Neural cell (in vitro differentiated cells): Measurements from ENCODE around the gene PSORS1C2. TPM values are rescaled to one million over a fixed set of nuclear protein-coding genes. Genes with fewer than 3 reads are reported as not detected.

Experiments used
- H2AFZ ChIP-seq: fragments of 200-600, 300-800 bp; sonication (generic), shearing (Covaris generic); 2 replicates; pipeline ENCODE4 v1.6.0; 2014; ENCODE audit warnings: low read depth, mild to moderate bottlenecking, antibody characterized with exemption, low read length, moderate library complexity
- H3F3A ChIP-seq: fragments of 200-600 bp; shearing (Covaris generic); 2 replicates; pipeline ENCODE4 v1.6.1; 2016; ENCODE audit warnings: mild to moderate bottlenecking, moderate library complexity, mixed read lengths, antibody characterized with exemption, low read length; ENCODE audit not compliant: insufficient read depth, poor library complexity, severe bottlenecking
- H3K27ac ChIP-seq: fragments of 200-600, 300-800 bp; sonication (generic), shearing (Covaris generic); 2 replicates; pipeline ENCODE4 v1.5.1; 2014; ENCODE audit warnings: mild to moderate bottlenecking, low read length, moderate library complexity
- H3K27me3 ChIP-seq: fragments of 300-800, 200-600 bp; sonication (generic), shearing (Covaris generic); 2 replicates; pipeline ENCODE4 v1.6.0; 2014; ENCODE audit warnings: mild to moderate bottlenecking, low read depth, low read length, moderate library complexity; ENCODE audit not compliant: insufficient read depth
- H3K36me3 ChIP-seq: fragments of 300-800, 200-600 bp; sonication (generic), shearing (Covaris generic); 2 replicates; pipeline ENCODE4 v1.5.1; 2014; ENCODE audit warnings: mild to moderate bottlenecking, antibody characterized with exemption, low read length, moderate library complexity; ENCODE audit not compliant: insufficient read depth
- H3K4me2 ChIP-seq: fragments of 300-800, 200-600 bp; sonication (generic), shearing (Covaris generic); 2 replicates; pipeline ENCODE4 v1.6.0; 2014; ENCODE audit warnings: mild to moderate bottlenecking, low read length
- H3K4me3 ChIP-seq: fragments of 300-800, 200-600 bp; sonication (generic), shearing (Covaris generic); 2 replicates; pipeline ENCODE4 v1.5.1; 2014; ENCODE audit warnings: mild to moderate bottlenecking, low read length, moderate library complexity
- H3K79me2 ChIP-seq: fragments of 200-600 bp; shearing (Covaris generic); replicated peaks from 2 replicates; pipeline ENCODE4 v1.6.0; 2014; ENCODE audit warnings: mild to moderate bottlenecking, low read length, moderate library complexity; ENCODE audit not compliant: insufficient read depth
- H3K9ac ChIP-seq: fragments of 300-800, 200-600 bp; sonication (generic), shearing (Covaris generic); 2 replicates; pipeline ENCODE4 v1.6.1; 2016; ENCODE audit warnings: mild to moderate bottlenecking, low read length, mixed read lengths
- H3K9me2 ChIP-seq: fragments of 200-600 bp; shearing (Covaris generic); 2 replicates; pipeline ENCODE4 v1.6.1; 2016; ENCODE audit warnings: mild to moderate bottlenecking, low read length, mixed read lengths; ENCODE audit not compliant: insufficient read depth
- H3K9me3 ChIP-seq: fragments of 200-600, 300-800 bp; sonication (generic), shearing (Covaris generic); 2 replicates; pipeline ENCODE4 v1.6.1; 2016; ENCODE audit warnings: mild to moderate bottlenecking, mixed run types, low read length, moderate library complexity, mixed read lengths
- H4K20me1 ChIP-seq: fragments of 200-600 bp; shearing (Covaris generic); 2 replicates; pipeline ENCODE4 v1.6.1; 2016; ENCODE audit warnings: mild to moderate bottlenecking, mixed run types; ENCODE audit not compliant: insufficient read depth
- EP300 ChIP-seq: fragments of 450-650 bp; conservative IDR thresholded peaks from 2 replicates; pipeline ENCODE4 v1.6.1; 2014; ENCODE audit warnings: antibody characterized with exemption, mild to moderate bottlenecking, moderate library complexity; ENCODE audit not compliant: poor library complexity, severe bottlenecking
- EZH2 ChIP-seq: fragments of 200-600, 300-800 bp; shearing (Covaris generic), sonication (generic); IDR thresholded peaks from 2 replicates; pipeline ENCODE4 v1.6.1; 2014; ENCODE audit warnings: antibody characterized with exemption, low read length, borderline replicate concordance, mild to moderate bottlenecking; ENCODE audit not compliant: insufficient read depth, poor library complexity, severe bottlenecking
- MXI1 ChIP-seq: fragments of 450-650 bp; conservative IDR thresholded peaks from 2 replicates; pipeline ENCODE4 v1.6.1; 2014; ENCODE audit warnings: antibody characterized with exemption, mild to moderate bottlenecking; ENCODE audit not compliant: poor library complexity, severe bottlenecking
- POLR2AphosphoS5 ChIP-seq: IDR thresholded peaks from 2 replicates; pipeline ENCODE4 v1.6.1; 2012
- RAD21 ChIP-seq: fragments of 450-650 bp; conservative IDR thresholded peaks from 2 replicates; pipeline ENCODE4 v1.6.1; 2014; ENCODE audit warnings: antibody characterized with exemption, mild to moderate bottlenecking, moderate library complexity
- SMC3 ChIP-seq: fragments of 450-650 bp; conservative IDR thresholded peaks from 2 replicates; pipeline ENCODE4 v1.6.1; 2014; ENCODE audit warnings: antibody characterized with exemption, mild to moderate bottlenecking, moderate library complexity; ENCODE audit not compliant: poor library complexity
- TAF1 ChIP-seq: IDR thresholded peaks from 2 replicates; pipeline ENCODE4 v1.6.1; 2012; ENCODE audit warnings: low read depth
- polyA plus RNA-seq: library from polyadenylated mRNA; depleted of rRNA; stranded (reverse); fragments of >200 nt; gene quantifications from 2 replicates; pipeline ENCODE4 v1.2.3, GENCODE V29; 2014
- TF ChIP-seq, protein P1 (sequence below): IDR thresholded peaks from 2 replicates; pipeline ENCODE4 v1.6.1; 2012; ENCODE audit warnings: borderline replicate concordance
- TF ChIP-seq, protein P2 (sequence below): fragments of 450-650 bp; IDR thresholded peaks from 2 replicates; pipeline ENCODE4 v1.5.1; 2014; ENCODE audit warnings: antibody characterized with exemption, mild to moderate bottlenecking, moderate library complexity; ENCODE audit not compliant: poor library complexity, severe bottlenecking

PSORS1C2 gene
- polyA plus RNA-seq, 1 donor from 2014 or later: not detected

DNA sequence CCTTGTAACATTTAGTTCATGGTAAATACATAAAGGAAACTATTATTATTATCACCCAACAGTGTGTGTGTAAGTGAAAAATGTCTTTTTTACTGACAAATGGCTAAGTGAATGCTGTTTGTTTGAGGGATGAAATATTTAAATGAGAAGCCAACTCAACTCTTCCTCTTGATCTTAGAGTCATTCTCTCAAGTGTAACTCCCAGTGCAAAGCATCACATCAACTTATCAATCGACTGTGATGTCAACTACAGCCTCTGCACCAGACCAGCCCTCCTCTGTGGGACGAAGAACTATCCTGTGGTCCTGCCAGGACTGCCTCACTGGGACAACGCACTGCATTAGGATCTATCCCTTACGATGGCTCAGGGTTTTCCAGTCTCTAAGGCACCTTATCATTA lies 31.8 kb downstream of the PSORS1C2 start:
- Histone ChIP-seq H3K4me3 (no peak overlapping the region), H3K36me3 (no peaks in the 10 kb centered on the region), H3F3A (no peaks in the 10 kb centered on the region), H3K4me2 (no peak overlapping the region), H3K9ac (no peak overlapping the region), H4K20me1 (no peaks in the 10 kb centered on the region), H2AFZ (no peak overlapping the region), H3K9me3 (no peaks in the 10 kb centered on the region), H3K79me2 (no peaks in the 10 kb centered on the region), H3K27me3 (no peaks in the 10 kb centered on the region), H3K27ac (no peak overlapping the region), H3K9me2 (no peaks in the 10 kb centered on the region)
- TF ChIP-seq MXI1: no peak
- TF ChIP-seq SMC3: no peak
- TF ChIP-seq EZH2: no peak
- TF ChIP-seq POLR2AphosphoS5: no peak

DNA sequence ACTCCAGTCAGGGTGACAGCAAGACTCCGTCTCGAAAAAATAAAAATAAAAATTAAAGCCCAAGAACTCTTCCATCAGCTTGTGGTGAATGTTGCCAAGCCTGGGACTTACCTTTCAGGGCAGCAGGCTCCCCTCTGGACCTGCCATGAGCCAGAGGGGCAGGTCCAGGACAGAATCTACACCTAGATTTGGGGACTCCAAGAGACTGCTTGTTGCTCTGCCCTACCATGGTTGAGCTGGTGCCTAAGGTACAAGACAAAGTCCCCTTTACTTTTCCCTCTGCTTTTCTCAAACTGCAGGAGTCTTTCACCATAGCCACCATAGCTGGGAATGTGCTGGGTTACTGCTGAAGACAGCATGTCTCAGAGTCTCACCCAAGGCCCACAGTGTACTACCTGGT lies 35.7 kb downstream of the PSORS1C2 start:
- no peaks in the 10 kb centered on the region for H3F3A ChIP-seq
- no peaks in the 10 kb centered on the region for H3K79me2 ChIP-seq
- H3K27ac ChIP-seq: no peak overlapping the region
- no peaks in the 10 kb centered on the region for H3K36me3 ChIP-seq
- H3K4me3 ChIP-seq: no peak overlapping the region
- H3K9ac ChIP-seq: no peak overlapping the region
- H3K9me2 ChIP-seq: no peaks in the 10 kb centered on the region
- no peaks in the 10 kb centered on the region for H4K20me1 ChIP-seq
- no peak overlapping the region for H2AFZ ChIP-seq
- no peak overlapping the region for H3K4me2 ChIP-seq
- TF ChIP-seq MXI1 (no peak), RAD21 (no peak), EP300 (no peak), POLR2AphosphoS5 (no peak), EZH2 (no peak)
- TF ChIP-seq, protein P1, sequence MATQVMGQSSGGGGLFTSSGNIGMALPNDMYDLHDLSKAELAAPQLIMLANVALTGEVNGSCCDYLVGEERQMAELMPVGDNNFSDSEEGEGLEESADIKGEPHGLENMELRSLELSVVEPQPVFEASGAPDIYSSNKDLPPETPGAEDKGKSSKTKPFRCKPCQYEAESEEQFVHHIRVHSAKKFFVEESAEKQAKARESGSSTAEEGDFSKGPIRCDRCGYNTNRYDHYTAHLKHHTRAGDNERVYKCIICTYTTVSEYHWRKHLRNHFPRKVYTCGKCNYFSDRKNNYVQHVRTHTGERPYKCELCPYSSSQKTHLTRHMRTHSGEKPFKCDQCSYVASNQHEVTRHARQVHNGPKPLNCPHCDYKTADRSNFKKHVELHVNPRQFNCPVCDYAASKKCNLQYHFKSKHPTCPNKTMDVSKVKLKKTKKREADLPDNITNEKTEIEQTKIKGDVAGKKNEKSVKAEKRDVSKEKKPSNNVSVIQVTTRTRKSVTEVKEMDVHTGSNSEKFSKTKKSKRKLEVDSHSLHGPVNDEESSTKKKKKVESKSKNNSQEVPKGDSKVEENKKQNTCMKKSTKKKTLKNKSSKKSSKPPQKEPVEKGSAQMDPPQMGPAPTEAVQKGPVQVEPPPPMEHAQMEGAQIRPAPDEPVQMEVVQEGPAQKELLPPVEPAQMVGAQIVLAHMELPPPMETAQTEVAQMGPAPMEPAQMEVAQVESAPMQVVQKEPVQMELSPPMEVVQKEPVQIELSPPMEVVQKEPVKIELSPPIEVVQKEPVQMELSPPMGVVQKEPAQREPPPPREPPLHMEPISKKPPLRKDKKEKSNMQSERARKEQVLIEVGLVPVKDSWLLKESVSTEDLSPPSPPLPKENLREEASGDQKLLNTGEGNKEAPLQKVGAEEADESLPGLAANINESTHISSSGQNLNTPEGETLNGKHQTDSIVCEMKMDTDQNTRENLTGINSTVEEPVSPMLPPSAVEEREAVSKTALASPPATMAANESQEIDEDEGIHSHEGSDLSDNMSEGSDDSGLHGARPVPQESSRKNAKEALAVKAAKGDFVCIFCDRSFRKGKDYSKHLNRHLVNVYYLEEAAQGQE: no peak
- H3K27me3 ChIP-seq: no peaks in the 10 kb centered on the region
- H3K9me3 ChIP-seq: no peaks in the 10 kb centered on the region

DNA sequence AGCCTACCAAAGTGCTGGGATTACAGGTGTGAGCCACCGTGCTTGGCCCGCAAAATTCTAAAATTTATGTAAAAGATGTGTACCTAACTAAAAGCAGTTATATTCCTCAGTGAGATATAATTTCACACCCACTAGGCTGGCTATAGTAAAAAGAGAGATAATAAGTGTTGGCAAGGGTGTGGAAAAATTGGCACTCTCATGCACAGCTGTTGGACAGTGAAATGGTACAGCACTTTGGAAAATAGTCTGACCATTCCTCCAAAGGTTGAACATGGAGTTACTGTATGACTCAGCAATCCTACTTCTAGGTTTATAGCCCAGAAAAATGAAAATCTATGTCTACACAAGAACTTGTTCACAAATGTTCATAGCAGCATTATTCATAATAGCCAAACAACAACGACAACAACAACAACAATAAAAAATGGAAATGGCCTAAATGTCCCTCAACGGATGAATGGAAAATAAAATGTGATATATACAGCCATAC lies 40.4 kb downstream of the PSORS1C2 start:
- Histone ChIP-seq H3F3A (no peaks in the 10 kb centered on the region), H3K4me2 (no peak overlapping the region), H3K36me3 (no peaks in the 10 kb centered on the region), H3K9me3 (no peaks in the 10 kb centered on the region), H3K27ac (no peak overlapping the region), H3K27me3 (no peaks in the 10 kb centered on the region), H3K79me2 (no peaks in the 10 kb centered on the region), H3K4me3 (no peak overlapping the region), H3K9me2 (no peaks in the 10 kb centered on the region), H4K20me1 (no peaks in the 10 kb centered on the region), H3K9ac (no peak overlapping the region), H2AFZ (no peak overlapping the region)
- TF ChIP-seq EP300 (no peak), RAD21 (no peak), TAF1 (no peak), EZH2 (no peak), MXI1 (no peak), POLR2AphosphoS5 (no peak), SMC3 (no peak)
- TF ChIP-seq, protein P2, sequence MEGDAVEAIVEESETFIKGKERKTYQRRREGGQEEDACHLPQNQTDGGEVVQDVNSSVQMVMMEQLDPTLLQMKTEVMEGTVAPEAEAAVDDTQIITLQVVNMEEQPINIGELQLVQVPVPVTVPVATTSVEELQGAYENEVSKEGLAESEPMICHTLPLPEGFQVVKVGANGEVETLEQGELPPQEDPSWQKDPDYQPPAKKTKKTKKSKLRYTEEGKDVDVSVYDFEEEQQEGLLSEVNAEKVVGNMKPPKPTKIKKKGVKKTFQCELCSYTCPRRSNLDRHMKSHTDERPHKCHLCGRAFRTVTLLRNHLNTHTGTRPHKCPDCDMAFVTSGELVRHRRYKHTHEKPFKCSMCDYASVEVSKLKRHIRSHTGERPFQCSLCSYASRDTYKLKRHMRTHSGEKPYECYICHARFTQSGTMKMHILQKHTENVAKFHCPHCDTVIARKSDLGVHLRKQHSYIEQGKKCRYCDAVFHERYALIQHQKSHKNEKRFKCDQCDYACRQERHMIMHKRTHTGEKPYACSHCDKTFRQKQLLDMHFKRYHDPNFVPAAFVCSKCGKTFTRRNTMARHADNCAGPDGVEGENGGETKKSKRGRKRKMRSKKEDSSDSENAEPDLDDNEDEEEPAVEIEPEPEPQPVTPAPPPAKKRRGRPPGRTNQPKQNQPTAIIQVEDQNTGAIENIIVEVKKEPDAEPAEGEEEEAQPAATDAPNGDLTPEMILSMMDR: no peak
- TF ChIP-seq, protein P1: no peak
